Body of pancreas (tissue), 4 donors: ENCODE measurements around the gene MORN1.

Experiments used
- POLR2A ChIP-seq, 3 donors: fragments of 450-650 bp; IDR thresholded peaks; one replicate each; pipeline ENCODE4 v1.6.1; 2016; ENCODE audit warnings: antibody characterized with exemption in 3 of 3, mild to moderate bottlenecking in 2 of 3
- TF ChIP-seq, protein P1 (sequence below), 7 experiments: fragments of 450-650 bp in 4 of 7; fragments of 200-600 bp in 3 of 7; sonication (generic) in 3 of 7; IDR thresholded peaks; one replicate each; pipeline ENCODE4 v1.5.1; 2016 to 2019; ENCODE audit warnings: antibody characterized with exemption in 7 of 7

DNA sequence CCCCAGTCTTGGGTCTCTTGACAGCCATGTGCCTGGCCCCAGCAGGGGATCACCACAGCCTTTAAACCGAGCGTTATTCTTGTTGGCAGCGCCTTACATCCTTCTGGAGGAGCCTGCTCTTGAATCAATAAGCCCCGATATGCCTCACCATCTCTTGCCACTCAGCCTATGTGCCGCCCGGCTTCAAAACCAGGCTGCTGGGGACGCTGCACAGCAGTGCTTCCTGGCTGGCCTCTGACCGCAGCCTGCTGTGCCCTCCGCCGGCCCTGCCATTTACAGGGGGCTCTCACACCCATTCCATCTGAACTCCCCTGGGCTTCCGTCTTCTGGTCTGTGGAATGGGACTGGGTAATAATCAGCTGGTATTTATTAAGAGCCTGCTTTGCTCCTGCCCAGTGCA, 24.0 kb upstream of the MORN1 start:
- TF ChIP-seq POLR2A (IDR thresholded peaks at IDR 0.05), result no peak
- TF ChIP-seq, protein P1, sequence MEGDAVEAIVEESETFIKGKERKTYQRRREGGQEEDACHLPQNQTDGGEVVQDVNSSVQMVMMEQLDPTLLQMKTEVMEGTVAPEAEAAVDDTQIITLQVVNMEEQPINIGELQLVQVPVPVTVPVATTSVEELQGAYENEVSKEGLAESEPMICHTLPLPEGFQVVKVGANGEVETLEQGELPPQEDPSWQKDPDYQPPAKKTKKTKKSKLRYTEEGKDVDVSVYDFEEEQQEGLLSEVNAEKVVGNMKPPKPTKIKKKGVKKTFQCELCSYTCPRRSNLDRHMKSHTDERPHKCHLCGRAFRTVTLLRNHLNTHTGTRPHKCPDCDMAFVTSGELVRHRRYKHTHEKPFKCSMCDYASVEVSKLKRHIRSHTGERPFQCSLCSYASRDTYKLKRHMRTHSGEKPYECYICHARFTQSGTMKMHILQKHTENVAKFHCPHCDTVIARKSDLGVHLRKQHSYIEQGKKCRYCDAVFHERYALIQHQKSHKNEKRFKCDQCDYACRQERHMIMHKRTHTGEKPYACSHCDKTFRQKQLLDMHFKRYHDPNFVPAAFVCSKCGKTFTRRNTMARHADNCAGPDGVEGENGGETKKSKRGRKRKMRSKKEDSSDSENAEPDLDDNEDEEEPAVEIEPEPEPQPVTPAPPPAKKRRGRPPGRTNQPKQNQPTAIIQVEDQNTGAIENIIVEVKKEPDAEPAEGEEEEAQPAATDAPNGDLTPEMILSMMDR (IDR thresholded peaks at IDR 0.05), result no peak
